Mesodermal cell (in vitro differentiated cells): ENCODE measurements around the gene ATOH1.

Source experiments
- H3K27ac ChIP-seq: 2 replicates; pipeline ENCODE4 v1.7.0; 2013; ENCODE audit warnings: mild to moderate bottlenecking, low read depth, low read length, moderate library complexity; ENCODE audit not compliant: severe bottlenecking
- H3K36me3 ChIP-seq: 2 replicates; pipeline ENCODE4 v1.7.1; 2013; ENCODE audit warnings: mild to moderate bottlenecking, low read length, moderate library complexity; ENCODE audit not compliant: control insufficient read depth, insufficient read depth
- H3K4me1 ChIP-seq: one replicate; pipeline ENCODE4 v1.7.1; 2013; ENCODE audit warnings: mild to moderate bottlenecking, low read length; ENCODE audit not compliant: insufficient read depth, control insufficient read depth, poor library complexity, severe bottlenecking
- H3K4me3 ChIP-seq: 2 replicates; pipeline ENCODE4 v1.7.0; 2013; ENCODE audit warnings: low read length, control low read depth, mild to moderate bottlenecking; ENCODE audit not compliant: insufficient read depth, poor library complexity, severe bottlenecking; ENCODE audit errors: extremely low read depth
- H3K9me3 ChIP-seq: 2 replicates; pipeline ENCODE4 v1.7.1; 2013; ENCODE audit warnings: mild to moderate bottlenecking, low read length, moderate library complexity; ENCODE audit not compliant: control insufficient read depth
- WGBS, 2 experiments: methylation state at CpG; one replicate each; pipeline ENCODE4 v1.1.5; 2013; ENCODE audit warnings: missing lambda C conversion rate in 2 of 2; ENCODE audit not compliant: insufficient coverage in 2 of 2; 5-methylcytosine and 5-hydroxymethylcytosine counted together

ATOH1 gene

DNA sequence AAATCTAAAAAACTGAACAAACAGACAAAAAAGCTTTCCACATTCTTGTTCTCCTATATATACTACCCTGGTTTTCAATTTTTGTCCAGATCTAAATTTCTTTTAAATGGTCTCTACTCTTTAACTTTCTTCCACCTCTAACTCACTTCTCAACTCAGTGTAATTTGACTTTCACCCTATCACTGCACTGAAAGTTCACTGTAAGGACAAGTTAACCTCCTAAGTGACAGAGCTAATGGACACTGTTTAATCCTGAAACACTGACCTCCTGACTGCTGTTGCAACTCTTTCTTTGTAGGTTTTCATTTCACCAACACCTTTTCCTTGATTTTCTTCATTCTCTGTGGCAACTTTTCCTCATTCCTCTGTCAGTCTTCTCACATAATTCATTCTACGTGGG lies 50.0 kb downstream of the ATOH1 start:
- H3K27ac ChIP-seq: no peak overlapping the region
- no peaks in the 10 kb centered on the region for H3K36me3 ChIP-seq
- WGBS, 2 experiments: 82 to 89% methylated on average over 1 of the region's 1 CpG

DNA sequence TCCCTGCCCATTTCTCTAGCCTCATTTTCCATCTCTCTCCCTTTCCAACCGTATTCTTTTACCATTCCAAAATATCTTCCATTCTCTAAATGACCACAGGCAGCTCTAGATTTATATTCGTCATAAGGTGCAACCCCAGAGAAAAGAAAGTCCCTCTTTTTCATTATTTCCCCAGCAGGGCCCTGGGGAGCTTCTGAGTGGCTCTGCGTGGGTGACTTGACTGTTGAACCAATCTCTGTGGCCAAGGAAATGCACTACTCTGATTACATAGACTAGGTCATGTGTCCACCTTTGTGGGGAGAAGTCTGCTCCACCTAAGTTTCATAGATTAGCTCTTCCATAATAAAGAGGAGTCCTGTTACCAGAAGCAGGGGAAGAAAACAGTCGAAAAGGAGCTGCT lies 51.4 kb downstream of the ATOH1 start:
- no peak overlapping the region for H3K27ac ChIP-seq
- H3K4me1 ChIP-seq: no peaks in the 10 kb centered on the region
- H3K36me3 ChIP-seq: no peaks in the 10 kb centered on the region
- WGBS, 2 experiments: 77 to 85% methylated on average over 2 to 3 of the region's 4 CpGs
- H3K9me3 ChIP-seq: no peaks in the 10 kb centered on the region
- no peak overlapping the region for H3K4me3 ChIP-seq

More for the DNA sequence above, 50.0 kb downstream of the ATOH1 start:
- no peak overlapping the region for H3K4me3 ChIP-seq
- no peaks in the 10 kb centered on the region for H3K9me3 ChIP-seq
- no peaks in the 10 kb centered on the region for H3K4me1 ChIP-seq
